T-helper 17 cell (primary cell): ENCODE results near the gene THEMIS2. TPM values are rescaled to one million over a fixed set of nuclear protein-coding genes. Genes with fewer than 3 reads are reported as not detected.
"Not testable (repeated sequence)": the region's sequence is repeated elsewhere in the genome, so short reads cannot be mapped to it uniquely, and the experiment has no call there.

Experiments used
- ATAC-seq: fragments of 150-1000 bp; cut with Tn5 transposase; 2 replicates; pipeline ENCODE4 v1.10.0; 2021; ENCODE audit warnings: mild to moderate bottlenecking, moderate library complexity
- DNase-seq, 3 donors: peaks; one replicate each; pipeline versions ENCODE4 v3.0.0 to v3.0.0-alpha.2; 2020 to 2021
- H3K9me3 ChIP-seq: one replicate; pipeline ENCODE4 v1.7.0; 2013; ENCODE audit warnings: low read length, mild to moderate bottlenecking; ENCODE audit not compliant: control insufficient read depth, poor library complexity, severe bottlenecking
- H3K27ac Mint-ChIP-seq: one replicate; pipeline ENCODE4 v1.8.0; 2022; ENCODE audit warnings: mild to moderate bottlenecking, moderate library complexity, mixed read lengths
- H3K27me3 Mint-ChIP-seq: one replicate; pipeline ENCODE4 v1.8.0; 2022; ENCODE audit warnings: mixed read lengths
- H3K36me3 Mint-ChIP-seq: one replicate; pipeline ENCODE4 v1.8.0; 2022; ENCODE audit warnings: low read depth, mixed read lengths
- H3K4me1 Mint-ChIP-seq: one replicate; pipeline ENCODE4 v1.8.0; 2022; ENCODE audit warnings: mild to moderate bottlenecking, mixed read lengths
- H3K4me3 Mint-ChIP-seq: one replicate; pipeline ENCODE4 v1.8.0; 2022; ENCODE audit warnings: mild to moderate bottlenecking, moderate library complexity, mixed read lengths
- total RNA-seq, 4 donors: library from RNA in 2 of 4; stranded (reverse) in 2 of 4; gene quantifications; one replicate each; pipeline ENCODE4 v1.2.3 and lab custom pipeline; 2022 to 2026

Gene THEMIS2
- total RNA-seq, 2 donors from 2014 or later: 33.6 to 72.0 TPM

GRCh38 chr1:27869719-27870085 is 2.6 kb upstream of the THEMIS2 start:
- Mint-ChIP-seq H3K4me1 (peaks cover 30% of the 10 kb centered on the region), H3K27ac (peak overlapping the region; percentile 94), H3K4me3 (peak overlapping the region; percentile 85), H3K36me3 (peaks cover 4% of the 10 kb centered on the region), H3K27me3 (no peaks in the 10 kb centered on the region)
- DNase-seq: no peak
- no peaks in the 10 kb centered on the region for H3K9me3 ChIP-seq
- ATAC-seq: no peak

- ATAC-seq, H3K4me3 Mint-ChIP-seq, H3K27ac Mint-ChIP-seq, H3K27me3 Mint-ChIP-seq, H3K36me3 Mint-ChIP-seq, DNase-seq, H3K9me3 ChIP-seq: not testable (repeated sequence)
- H3K4me1 Mint-ChIP-seq: peaks cover 32% of the 10 kb centered on the region
Measured at GRCh38 chr1:27871076-27871475, 1.3 kb upstream of the THEMIS2 start.

- Mint-ChIP-seq H3K36me3 (peaks cover 6% of the 10 kb centered on the region), H3K4me3 (peak overlapping the region; percentile 100)
- ATAC-seq: peak; percentile 25
Measured at GRCh38 chr1:27872802-27873551, 633 bp downstream of the THEMIS2 start.

GRCh38 chr1:27873671-27874384 is 1.5 kb downstream of the THEMIS2 start:
- H3K9me3 ChIP-seq: no peaks in the 10 kb centered on the region
- peaks cover 37% of the 10 kb centered on the region for H3K4me1 Mint-ChIP-seq
- peak overlapping the region; percentile 100 for H3K4me3 Mint-ChIP-seq
- H3K27me3 Mint-ChIP-seq: no peaks in the 10 kb centered on the region
- DNase-seq: no peak
- ATAC-seq: no peak
- peaks cover 13% of the 10 kb centered on the region for H3K36me3 Mint-ChIP-seq
- peak overlapping the region; percentile 98 for H3K27ac Mint-ChIP-seq

More at GRCh38 chr1:27872802-27873551, 633 bp downstream of the THEMIS2 start:
- DNase-seq: no peak
- H3K9me3 ChIP-seq: no peaks in the 10 kb centered on the region
- Mint-ChIP-seq H3K27ac (peak overlapping the region; percentile 98), H3K27me3 (no peaks in the 10 kb centered on the region), H3K4me1 (peaks cover 37% of the 10 kb centered on the region)

- no peaks in the 10 kb centered on the region for H3K9me3 ChIP-seq
- Mint-ChIP-seq H3K4me3 (peak overlapping the region; percentile 62), H3K4me1 (peaks cover 36% of the 10 kb centered on the region), H3K36me3 (peaks cover 15% of the 10 kb centered on the region), H3K27ac (peak overlapping the region; percentile 91), H3K27me3 (no peaks in the 10 kb centered on the region)
- DNase-seq (no peak), ATAC-seq (no peak)
Measured at GRCh38 chr1:27876341-27877114, 4.2 kb downstream of the THEMIS2 start.

DNA sequence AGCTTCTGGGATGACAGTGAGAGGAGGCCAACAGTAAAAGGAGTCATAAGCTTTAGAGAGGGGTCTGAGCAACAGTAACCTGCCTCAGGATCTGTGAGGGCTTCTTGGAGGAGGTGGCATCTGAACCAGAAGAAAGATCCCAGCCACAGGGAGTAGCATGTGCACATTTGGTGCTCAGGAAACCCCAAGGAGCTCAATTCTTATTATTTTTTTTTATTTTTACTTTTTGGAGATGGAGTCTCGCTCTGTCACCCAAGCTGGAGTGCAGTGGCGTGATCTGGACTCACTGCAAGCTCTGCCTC is 4.7 kb downstream of the THEMIS2 start:
- Mint-ChIP-seq H3K27ac (peak overlapping the region; percentile 86), H3K4me3 (peak overlapping the region; percentile 62), H3K4me1 (peaks cover 36% of the 10 kb centered on the region), H3K27me3 (no peaks in the 10 kb centered on the region), H3K36me3 (peaks cover 15% of the 10 kb centered on the region)
- no peak for DNase-seq
- ATAC-seq: no peak
- no peaks in the 10 kb centered on the region for H3K9me3 ChIP-seq

DNA sequence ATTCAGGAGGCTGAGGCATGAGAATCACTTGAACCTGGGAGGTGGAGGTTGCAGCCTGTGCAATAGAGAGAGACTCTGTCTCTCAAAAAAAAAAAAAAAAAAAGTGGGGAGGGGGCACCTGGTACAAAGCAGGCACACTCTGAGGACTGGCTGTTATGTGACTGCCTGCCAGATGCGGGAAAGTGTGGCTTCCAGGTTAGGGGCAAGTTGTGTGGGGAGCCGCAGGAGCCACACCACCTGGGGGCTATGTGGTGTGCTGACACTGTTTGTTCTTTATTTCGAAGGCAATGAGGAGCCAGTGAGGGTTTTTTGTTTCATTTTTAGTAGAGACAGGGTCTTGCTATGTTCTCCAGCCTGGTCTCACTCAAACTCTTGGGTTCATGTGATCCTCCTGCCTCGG is 5.7 kb downstream of the THEMIS2 start:
- Mint-ChIP-seq H3K27me3 (no peaks in the 10 kb centered on the region), H3K36me3 (peaks cover 14% of the 10 kb centered on the region), H3K27ac (peak overlapping the region; percentile 86), H3K4me3 (peak overlapping the region; percentile 15), H3K4me1 (peaks cover 38% of the 10 kb centered on the region)
- no peaks in the 10 kb centered on the region for H3K9me3 ChIP-seq
- ATAC-seq (no peak), DNase-seq (no peak)

- H3K4me3 Mint-ChIP-seq: peak overlapping the region; percentile 7
Measured at GRCh38 chr1:27878787-27879335, 6.5 kb downstream of the THEMIS2 start.

DNA sequence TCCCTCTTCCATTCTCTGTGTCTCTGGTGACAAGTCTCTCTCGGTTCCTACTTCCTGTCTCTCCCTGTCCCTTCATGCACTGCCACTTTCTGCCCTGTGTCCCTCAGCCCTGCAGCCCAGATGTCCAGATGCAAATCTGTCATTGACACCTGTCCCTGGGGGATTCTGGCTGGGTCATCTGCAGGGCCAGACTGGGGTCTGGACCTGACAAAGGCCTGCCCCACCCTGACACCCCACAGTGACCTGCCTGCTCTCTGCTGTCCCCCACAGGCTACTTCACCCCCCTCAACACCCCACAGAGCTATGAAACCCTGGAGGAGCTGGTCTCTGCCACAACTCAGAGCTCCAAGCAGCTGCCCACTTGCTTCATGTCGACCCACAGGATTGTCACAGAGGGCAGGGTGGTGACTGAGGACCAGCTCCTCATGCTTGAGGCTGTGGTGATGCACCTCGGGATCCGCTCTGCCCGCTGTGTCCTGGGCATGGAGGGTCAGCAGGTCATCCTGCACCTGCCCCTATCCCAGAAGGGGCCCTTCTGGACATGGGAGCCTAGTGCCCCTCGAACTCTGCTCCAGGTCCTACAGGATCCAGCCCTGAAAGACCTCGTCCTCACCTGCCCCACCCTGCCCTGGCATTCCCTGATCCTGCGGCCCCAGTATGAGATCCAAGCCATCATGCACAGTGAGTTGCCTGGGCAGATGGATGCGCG is 7.2 kb downstream of the THEMIS2 start:
- H3K4me3 Mint-ChIP-seq: no peak overlapping the region
- DNase-seq (no peak), ATAC-seq (no peak)
- peak overlapping the region; percentile 86 for H3K27ac Mint-ChIP-seq
- H3K27me3 Mint-ChIP-seq: no peaks in the 10 kb centered on the region
- peaks cover 14% of the 10 kb centered on the region for H3K36me3 Mint-ChIP-seq
- H3K4me1 Mint-ChIP-seq: peaks cover 45% of the 10 kb centered on the region
- no peaks in the 10 kb centered on the region for H3K9me3 ChIP-seq

More at GRCh38 chr1:27878787-27879335, 6.5 kb downstream of the THEMIS2 start:
- H3K27ac Mint-ChIP-seq: peak overlapping the region; percentile 86
- no peaks in the 10 kb centered on the region for H3K9me3 ChIP-seq
- peaks cover 39% of the 10 kb centered on the region for H3K4me1 Mint-ChIP-seq
- ATAC-seq (no peak), DNase-seq (no peak)
- peaks cover 14% of the 10 kb centered on the region for H3K36me3 Mint-ChIP-seq
- H3K27me3 Mint-ChIP-seq: no peaks in the 10 kb centered on the region

- DNase-seq (no peak), ATAC-seq (no peak)
- no peaks in the 10 kb centered on the region for H3K9me3 ChIP-seq
- peaks cover 60% of the 10 kb centered on the region for H3K4me1 Mint-ChIP-seq
- H3K4me3 Mint-ChIP-seq: peak overlapping the region; percentile 60
- peak overlapping the region; percentile 59 for H3K27ac Mint-ChIP-seq
- no peaks in the 10 kb centered on the region for H3K27me3 Mint-ChIP-seq
- H3K36me3 Mint-ChIP-seq: peaks cover 12% of the 10 kb centered on the region
Measured at GRCh38 chr1:27882543-27882903, 10.2 kb downstream of the THEMIS2 start.

GRCh38 chr1:27883536-27883935 is 11.2 kb downstream of the THEMIS2 start:
- peaks cover 57% of the 10 kb centered on the region for H3K4me1 Mint-ChIP-seq
- no peak overlapping the region for H3K4me3 Mint-ChIP-seq
- H3K36me3 Mint-ChIP-seq: peaks cover 8% of the 10 kb centered on the region

GRCh38 chr1:27884006-27884954 is 11.9 kb downstream of the THEMIS2 start:
- ATAC-seq (no peak), DNase-seq (no peak)
- H3K27ac Mint-ChIP-seq: peak overlapping the region; percentile 90
- H3K4me1 Mint-ChIP-seq: peaks cover 55% of the 10 kb centered on the region
- H3K36me3 Mint-ChIP-seq: peaks cover 5% of the 10 kb centered on the region
- H3K9me3 ChIP-seq: no peaks in the 10 kb centered on the region
- no peak overlapping the region for H3K4me3 Mint-ChIP-seq
- H3K27me3 Mint-ChIP-seq: no peaks in the 10 kb centered on the region

More at GRCh38 chr1:27883536-27883935, 11.2 kb downstream of the THEMIS2 start:
- DNase-seq (no peak), ATAC-seq (no peak)
- Mint-ChIP-seq H3K27ac (peak overlapping the region; percentile 90), H3K27me3 (no peaks in the 10 kb centered on the region)
- H3K9me3 ChIP-seq: no peaks in the 10 kb centered on the region
